Astrocyte of the spinal cord (primary cell): ENCODE measurements around the gene KRTAP20-1.

Experiments used
- DNase-seq: peaks from one replicate; pipeline ENCODE4 v3.0.0; 2011; ENCODE audit warnings: low read depth, low spot score
- H3K4me3 ChIP-seq: 2 replicates; pipeline ENCODE4 v1.5.1; 2011; ENCODE audit warnings: low read depth, mild to moderate bottlenecking, low read length, moderate library complexity
- CTCF ChIP-seq: IDR thresholded peaks from 2 replicates; pipeline ENCODE4 v1.5.1; 2012; ENCODE audit warnings: low read depth, mild to moderate bottlenecking, low read length, inconsistent platforms
- in situ Hi-C: cut with HindIII; loops from 2 replicates; pipeline ENCODE4 v1.10.0; 2017; ENCODE audit warnings: low sequenced_read_pairs

The KRTAP20-1 gene

GRCh38 chr21:30613836-30614235 lies 2.4 kb upstream of the KRTAP20-1 start, which contains the start of gene KRTAP6-1:
Gene KRTAP6-1 (minus strand): TSS chr21:30613930. CDS start chr21:30613904, 26 bp downstream.
- in situ Hi-C loops: no loop called here
- TF ChIP-seq CTCF: no peak
- no peak within 1 kb of the TSS for H3K4me3 ChIP-seq
- no peak for DNase-seq

GRCh38 chr21:30615199-30615598 lies 1.0 kb upstream of the KRTAP20-1 start:
- TF ChIP-seq CTCF: no peak
- in situ Hi-C loops: no loop called here
- no peak for DNase-seq
- H3K4me3 ChIP-seq: no peak overlapping the region

DNA sequence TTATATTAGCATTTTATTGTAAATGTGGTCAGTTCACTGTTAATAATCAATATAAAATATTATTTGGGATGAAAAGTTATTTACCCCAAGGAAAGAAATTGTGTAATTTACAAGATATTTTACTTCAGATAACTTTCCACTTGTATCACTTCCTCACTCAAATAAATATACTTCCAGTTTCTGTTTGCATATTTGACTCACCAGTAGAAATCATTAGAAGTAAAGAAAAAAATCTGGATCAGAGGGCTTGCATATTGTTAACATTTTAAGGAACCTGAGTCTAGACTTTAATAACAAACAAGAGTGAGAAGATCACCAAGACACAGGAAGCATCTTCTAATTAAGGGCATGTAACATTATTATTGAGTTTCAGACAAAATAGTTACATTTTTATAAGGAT lies 3.9 kb downstream of the KRTAP20-1 start:
- DNase-seq: no peak
- no peak for TF ChIP-seq CTCF
- no peak overlapping the region for H3K4me3 ChIP-seq
- in situ Hi-C loops: no loop called here

GRCh38 chr21:30620522-30620921 lies 4.3 kb downstream of the KRTAP20-1 start, which contains the start of gene KRTAP20-4:
Gene KRTAP20-4 (plus strand): TSS chr21:30620627.
- in situ Hi-C loops: no loop called here
- no peak for TF ChIP-seq CTCF
- H3K4me3 ChIP-seq: no peak within 1 kb of the TSS
- no peak for DNase-seq

- in situ Hi-C loops: no loop called here
- H3K4me3 ChIP-seq: no peak overlapping the region
- DNase-seq: no peak
- no peak for TF ChIP-seq CTCF
These were observed 7.1 kb downstream of the KRTAP20-1 start for GRCh38 chr21:30623362-30623761.

- DNase-seq: no peak
- in situ Hi-C loops: no loop called here
- TF ChIP-seq CTCF: no peak
- H3K4me3 ChIP-seq: no peak overlapping the region
These were observed 9.4 kb downstream of the KRTAP20-1 start for GRCh38 chr21:30625449-30626165.
